ENCODE data around the gene TSEN54. TPM values are rescaled to one million over a fixed set of nuclear protein-coding genes. Genes with fewer than 3 reads are reported as not detected.

Gene TSEN54
- total RNA-seq, 1 donor = 8.0 TPM

DNA sequence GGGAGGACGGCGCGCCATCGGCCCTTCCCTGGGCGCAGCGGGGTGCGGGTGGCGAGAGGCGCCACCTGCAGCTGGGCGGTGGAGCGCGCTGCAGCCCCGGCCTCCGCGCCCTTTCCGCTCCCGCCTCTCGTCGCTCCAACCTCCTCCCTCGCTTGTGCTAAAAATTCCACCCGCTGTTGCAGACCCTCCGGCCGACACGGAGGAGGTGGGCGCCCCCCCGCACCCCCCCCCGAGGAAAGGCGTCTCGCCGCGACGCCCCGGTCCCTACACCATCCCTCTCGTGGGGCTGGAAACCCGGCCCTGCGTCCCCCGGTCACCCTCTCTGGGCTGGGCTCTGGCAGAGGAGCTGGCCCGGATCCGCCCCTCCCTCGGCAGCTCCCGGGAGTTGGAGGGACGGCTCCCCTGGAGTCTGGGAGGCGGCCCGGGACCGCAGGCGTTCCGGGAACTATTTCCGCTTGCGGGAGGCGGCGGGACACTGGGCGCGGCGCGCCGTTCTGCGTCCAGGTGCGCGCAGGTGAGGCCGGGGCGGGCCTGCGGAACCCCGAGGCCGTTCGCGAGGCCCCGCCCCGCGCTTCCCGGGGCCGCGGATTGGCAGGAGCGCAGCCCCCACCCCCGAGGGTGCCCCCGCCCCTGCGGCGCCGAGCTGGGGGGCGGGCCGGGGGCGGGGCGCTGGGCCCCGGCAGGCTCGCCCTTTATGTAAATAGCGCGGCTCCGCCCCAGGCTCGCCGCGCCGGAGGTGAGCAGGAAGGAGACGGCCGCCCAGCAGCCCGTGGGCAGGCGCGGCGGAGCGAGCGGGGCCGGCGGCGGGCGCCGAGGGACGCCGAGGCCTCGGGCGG, 8.9 kb downstream of the TSEN54 start, which contains the start of gene LLGL2:
Gene LLGL2, plus strand, starts transcription at position 728 of the 836 bp plus-strand sequence. CDS start 17,730 bp downstream, outside the sequence.
- TF ChIP-seq, protein P1, sequence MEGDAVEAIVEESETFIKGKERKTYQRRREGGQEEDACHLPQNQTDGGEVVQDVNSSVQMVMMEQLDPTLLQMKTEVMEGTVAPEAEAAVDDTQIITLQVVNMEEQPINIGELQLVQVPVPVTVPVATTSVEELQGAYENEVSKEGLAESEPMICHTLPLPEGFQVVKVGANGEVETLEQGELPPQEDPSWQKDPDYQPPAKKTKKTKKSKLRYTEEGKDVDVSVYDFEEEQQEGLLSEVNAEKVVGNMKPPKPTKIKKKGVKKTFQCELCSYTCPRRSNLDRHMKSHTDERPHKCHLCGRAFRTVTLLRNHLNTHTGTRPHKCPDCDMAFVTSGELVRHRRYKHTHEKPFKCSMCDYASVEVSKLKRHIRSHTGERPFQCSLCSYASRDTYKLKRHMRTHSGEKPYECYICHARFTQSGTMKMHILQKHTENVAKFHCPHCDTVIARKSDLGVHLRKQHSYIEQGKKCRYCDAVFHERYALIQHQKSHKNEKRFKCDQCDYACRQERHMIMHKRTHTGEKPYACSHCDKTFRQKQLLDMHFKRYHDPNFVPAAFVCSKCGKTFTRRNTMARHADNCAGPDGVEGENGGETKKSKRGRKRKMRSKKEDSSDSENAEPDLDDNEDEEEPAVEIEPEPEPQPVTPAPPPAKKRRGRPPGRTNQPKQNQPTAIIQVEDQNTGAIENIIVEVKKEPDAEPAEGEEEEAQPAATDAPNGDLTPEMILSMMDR (IDR thresholded peaks at IDR 0.05; ENCODE audit: insufficient read depth, low read length) = no peak
- DNase-seq (ENCODE audit: low read depth) = no peak
- H3K4me3 ChIP-seq (ENCODE audit: low read depth, low read length) = peak within 1 kb of the TSS; percentile 46

DNA sequence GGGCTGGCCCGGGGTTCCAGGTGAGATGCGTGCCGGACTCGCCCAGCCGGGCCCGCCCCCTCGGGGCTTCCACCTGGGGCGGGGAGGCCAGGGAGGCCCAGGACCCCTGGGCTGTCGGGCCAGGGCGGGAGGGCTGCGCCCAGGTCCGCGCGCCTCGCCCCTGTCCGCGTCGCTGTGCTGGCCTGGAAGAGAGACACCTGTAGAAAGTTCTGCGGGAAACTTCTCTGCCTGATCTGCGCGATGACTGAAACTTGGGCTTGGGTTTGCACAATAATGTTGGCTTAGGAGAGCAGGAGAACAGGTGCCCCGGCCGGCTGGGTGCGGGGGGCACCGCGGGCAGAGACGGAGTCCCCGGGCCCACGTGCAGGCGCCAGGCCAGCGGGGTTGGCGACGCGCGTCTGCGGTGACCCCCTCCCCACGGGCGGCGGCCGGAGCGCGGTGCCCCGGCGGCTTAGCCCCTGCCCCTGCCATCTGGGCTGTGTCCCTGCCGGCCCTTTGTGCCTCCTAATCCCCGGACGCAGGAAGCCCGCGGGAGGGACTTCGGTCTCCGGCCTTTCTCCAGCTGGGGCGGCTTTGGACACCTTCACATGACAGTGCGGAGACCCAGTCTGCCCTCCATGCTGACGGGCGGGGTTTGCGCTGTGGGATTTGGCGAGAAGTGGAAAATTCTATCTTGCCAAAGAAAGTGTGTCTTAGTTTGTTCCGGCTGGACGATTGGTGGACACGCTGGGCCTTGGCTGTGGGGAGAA, 9.7 kb downstream of the TSEN54 start:
- peak overlapping the region; percentile 44 for H3K4me3 ChIP-seq (ENCODE audit: low read depth, low read length)
- TF ChIP-seq, protein P1 (IDR thresholded peaks at IDR 0.05; ENCODE audit: insufficient read depth, low read length) = no peak
- DNase-seq (ENCODE audit: low read depth) = no peak

DNA sequence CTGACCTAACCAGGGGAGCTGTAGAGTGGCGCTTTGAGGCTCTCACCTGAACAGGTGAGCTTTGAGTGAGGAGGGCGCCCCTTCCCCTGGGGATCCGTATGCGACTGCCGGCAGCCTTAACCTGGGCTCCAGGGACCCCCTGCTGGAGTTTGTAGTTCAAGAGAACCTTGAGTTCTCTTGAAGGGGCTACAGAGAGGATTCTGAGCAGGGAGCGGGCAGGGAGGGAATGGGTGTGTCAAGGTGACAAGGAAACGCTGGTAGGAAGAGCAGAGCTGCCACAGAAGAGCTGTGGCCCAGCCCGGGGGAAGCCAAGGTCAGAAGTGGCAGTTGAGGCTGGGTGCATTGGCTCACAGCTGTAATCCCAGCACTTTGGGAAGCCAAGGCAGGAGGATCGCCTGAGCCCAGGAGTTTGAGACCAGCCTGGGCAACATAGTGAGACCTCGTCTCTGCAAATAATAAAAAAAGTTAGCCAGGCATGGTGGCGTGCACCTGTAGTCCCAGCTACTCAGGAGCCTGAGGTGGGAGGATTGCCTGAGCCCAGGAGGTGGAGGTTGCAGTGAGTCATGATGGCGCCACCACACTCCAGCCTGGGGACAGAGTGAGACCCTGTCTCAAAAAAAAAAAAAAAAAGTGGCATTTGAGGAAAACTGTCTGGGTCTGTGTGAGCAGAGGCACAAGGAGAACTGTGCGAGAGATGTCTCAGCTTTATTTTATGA, 10.4 kb downstream of the TSEN54 start:
- DNase-seq (ENCODE audit: low read depth) = no peak
- no peak overlapping the region for H3K4me3 ChIP-seq (ENCODE audit: low read depth, low read length)
- TF ChIP-seq, protein P1 (IDR thresholded peaks at IDR 0.05; ENCODE audit: insufficient read depth, low read length) = no peak

DNA sequence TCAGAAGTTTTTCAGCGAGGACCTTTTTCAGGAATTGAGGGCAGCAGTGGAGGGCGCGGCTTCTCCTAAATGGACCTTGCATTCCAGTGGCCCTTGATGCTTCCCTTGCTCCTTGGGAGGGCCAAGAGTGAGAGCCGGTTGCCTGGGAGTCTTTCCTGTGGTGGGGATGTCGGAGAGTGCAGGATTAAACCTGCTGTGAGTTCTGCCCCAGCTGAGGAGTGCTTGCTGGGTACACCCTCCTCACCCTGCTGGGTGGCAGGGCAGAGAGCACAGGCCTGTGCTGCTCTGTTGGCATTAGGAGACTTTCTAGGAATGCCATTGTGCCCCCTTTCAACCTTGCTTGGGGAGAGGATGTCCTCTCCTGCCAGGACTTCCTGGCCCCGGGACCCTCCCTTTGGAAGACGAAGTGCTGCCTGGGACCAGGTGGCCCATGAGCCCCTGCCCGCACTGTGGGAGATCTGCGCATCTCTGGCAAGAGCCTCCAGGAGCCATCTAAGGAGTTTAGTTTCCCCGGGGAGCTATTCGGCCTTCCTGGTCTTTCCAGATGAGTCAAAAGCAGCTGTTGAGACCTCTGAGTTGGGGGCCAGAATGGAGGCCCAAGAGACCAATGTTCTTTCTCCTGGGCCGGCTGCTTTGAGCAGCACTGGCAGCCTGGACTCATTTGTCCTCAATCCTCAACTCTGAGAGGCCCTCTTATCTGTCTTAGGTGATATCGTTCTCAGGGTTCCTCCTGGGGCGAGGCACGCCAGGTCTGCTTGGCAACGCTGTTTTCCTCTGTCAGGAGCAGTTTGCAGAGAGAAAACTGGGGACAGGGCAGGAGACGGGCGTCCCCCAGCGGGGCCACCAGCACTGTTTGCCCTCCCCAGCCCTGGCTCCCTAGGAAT, 14.8 kb downstream of the TSEN54 start:
- no peak for DNase-seq (ENCODE audit: low read depth)
- TF ChIP-seq, protein P1 (IDR thresholded peaks at IDR 0.05; ENCODE audit: insufficient read depth, low read length) = no peak
- H3K4me3 ChIP-seq (ENCODE audit: low read depth, low read length) = no peak overlapping the region

DNA sequence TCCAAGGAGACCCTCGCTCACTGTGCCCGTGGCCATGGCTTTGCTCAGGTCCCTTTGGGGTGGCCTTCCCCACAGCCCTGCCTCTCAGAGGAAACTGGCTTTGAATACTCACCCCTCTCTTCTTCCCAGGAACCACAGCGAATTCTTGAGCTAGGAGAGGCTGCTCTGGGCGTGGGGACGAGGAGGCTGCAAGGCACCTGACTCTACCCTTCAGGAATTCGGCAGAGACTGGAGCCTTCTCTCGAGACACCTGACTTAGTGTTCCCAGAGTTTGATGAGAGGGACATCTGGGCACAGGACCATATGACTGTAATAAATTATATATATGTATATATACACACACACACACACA, 15.4 kb downstream of the TSEN54 start:
- no peak for DNase-seq (ENCODE audit: low read depth)
- TF ChIP-seq, protein P1 (IDR thresholded peaks at IDR 0.05; ENCODE audit: insufficient read depth, low read length) = no peak
- H3K4me3 ChIP-seq (ENCODE audit: low read depth, low read length) = no peak overlapping the region

DNA sequence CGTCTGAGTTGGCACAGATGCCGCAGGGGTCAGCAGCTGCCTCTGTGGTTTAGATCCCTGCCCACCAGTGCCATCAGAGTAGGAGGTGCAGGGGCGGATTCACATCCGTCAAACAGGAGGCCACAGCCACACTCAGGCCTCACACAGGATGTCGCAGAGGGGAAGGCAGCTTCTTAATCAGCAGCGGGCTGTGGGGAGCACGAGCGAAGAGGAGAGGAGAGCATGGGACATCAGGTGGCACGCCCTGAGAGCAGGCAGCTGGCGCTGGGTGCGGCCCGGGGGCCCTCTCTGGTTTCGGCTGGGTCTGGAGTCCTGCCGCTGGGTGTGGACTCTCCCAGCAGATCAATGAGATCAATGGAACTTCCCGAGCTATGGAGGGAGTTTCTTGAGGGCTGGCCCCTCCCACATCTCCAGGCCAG, 18.8 kb downstream of the TSEN54 start:
- H3K4me3 ChIP-seq (ENCODE audit: low read depth, low read length) = no peak overlapping the region
- DNase-seq (ENCODE audit: low read depth) = no peak
- TF ChIP-seq, protein P1 (IDR thresholded peaks at IDR 0.05; ENCODE audit: insufficient read depth, low read length) = no peak

Measured in fibroblast of the aortic adventitia (primary cell).